Fibroblast of skin of back (primary cell): ENCODE results near the gene LENG8.
A peak's percentile ranks its signal among the peaks of the same experiment; 100 is the strongest.

Experiments used
- DNase-seq: peaks from one replicate; pipeline ENCODE4 v3.0.0-alpha.2; 2013

LENG8 gene

GRCh38 chr19:54424201-54424600 lies 24.8 kb upstream of the LENG8 start:
- DNase-seq: no peak

- no peak for DNase-seq
Observed at GRCh38 chr19:54424660-54425381, 24.2 kb upstream of the LENG8 start.

- no peak for DNase-seq
Observed at GRCh38 chr19:54425382-54425723, 23.6 kb upstream of the LENG8 start.

GRCh38 chr19:54426291-54426931 lies 22.6 kb upstream of the LENG8 start:
- DNase-seq: no peak

GRCh38 chr19:54427586-54427985 lies 21.4 kb upstream of the LENG8 start:
- DNase-seq: no peak

GRCh38 chr19:54428323-54429175 lies 20.4 kb upstream of the LENG8 start:
- no peak for DNase-seq

- no peak for DNase-seq
Observed at GRCh38 chr19:54429176-54429495, 19.9 kb upstream of the LENG8 start.

- DNase-seq: no peak
Observed at GRCh38 chr19:54429545-54430227, 19.3 kb upstream of the LENG8 start.

- peak; percentile 22 for DNase-seq
Observed at GRCh38 chr19:54430306-54431254, 18.4 kb upstream of the LENG8 start.

GRCh38 chr19:54431255-54431838 lies 17.7 kb upstream of the LENG8 start:
- DNase-seq: no peak

GRCh38 chr19:54432144-54432738 lies 16.8 kb upstream of the LENG8 start:
- DNase-seq: no peak

- DNase-seq: no peak
Observed at GRCh38 chr19:54433697-54434096, 15.3 kb upstream of the LENG8 start.

GRCh38 chr19:54434112-54434872 lies 14.7 kb upstream of the LENG8 start:
- no peak for DNase-seq

- DNase-seq: no peak
Observed at GRCh38 chr19:54434873-54435214, 14.2 kb upstream of the LENG8 start.

- DNase-seq: no peak
Observed at GRCh38 chr19:54435551-54436016, 13.4 kb upstream of the LENG8 start.

GRCh38 chr19:54436031-54436523 lies 12.9 kb upstream of the LENG8 start:
- DNase-seq: no peak

GRCh38 chr19:54436628-54437252 lies 12.3 kb upstream of the LENG8 start:
- no peak for DNase-seq

- peak; percentile 35 for DNase-seq
Observed at GRCh38 chr19:54439174-54439851, 9.7 kb upstream of the LENG8 start.

- DNase-seq: no peak
Observed at GRCh38 chr19:54440641-54441040, 8.4 kb upstream of the LENG8 start.
